Fibroblast of skin of left quadriceps (primary cell): ENCODE results near the gene SIRPB2.

Source experiments
- DNase-seq, 2 experiments: peaks; one replicate each; pipeline ENCODE4 v3.0.0-alpha.2; 2013; ENCODE audit warnings: low read depth in 2 of 2

Gene SIRPB2

GRCh38 chr20:1491281-1491840, at the start of gene SIRPB2:
Gene SIRPB2 (minus strand): TSS chr20:1491420. CDS start chr20:1491359, 61 bp downstream.
- no peak for DNase-seq

- no peak for DNase-seq
Observed at GRCh38 chr20:1539816-1540419, 48.7 kb upstream of the SIRPB2 start.

- DNase-seq: no peak
Observed at GRCh38 chr20:1538655-1539054, 47.4 kb upstream of the SIRPB2 start.

- no peak for DNase-seq
Observed at GRCh38 chr20:1537731-1538058, 46.5 kb upstream of the SIRPB2 start.

- DNase-seq: no peak
Observed at GRCh38 chr20:1536893-1537730, 45.9 kb upstream of the SIRPB2 start.

GRCh38 chr20:1535420-1536175, 44.4 kb upstream of the SIRPB2 start:
- no peak for DNase-seq

- DNase-seq: no peak
Observed at GRCh38 chr20:1534526-1534925, 43.3 kb upstream of the SIRPB2 start.

GRCh38 chr20:1533059-1533458, 41.8 kb upstream of the SIRPB2 start:
- DNase-seq: no peak

- no peak for DNase-seq
Observed at GRCh38 chr20:1528811-1529210, 37.6 kb upstream of the SIRPB2 start.

- DNase-seq: no peak
Observed at GRCh38 chr20:1527923-1528322, 36.7 kb upstream of the SIRPB2 start.

GRCh38 chr20:1526896-1527295, 35.7 kb upstream of the SIRPB2 start:
- no peak for DNase-seq

GRCh38 chr20:1526310-1526709, 35.1 kb upstream of the SIRPB2 start:
- no peak for DNase-seq

- no peak for DNase-seq
Observed at GRCh38 chr20:1524004-1524403, 32.8 kb upstream of the SIRPB2 start.

- DNase-seq: no peak
Observed at GRCh38 chr20:1517010-1517409, 25.8 kb upstream of the SIRPB2 start.

GRCh38 chr20:1513801-1514200, 22.6 kb upstream of the SIRPB2 start:
- DNase-seq: no peak

- no peak for DNase-seq
Observed at GRCh38 chr20:1509237-1509636, 18.0 kb upstream of the SIRPB2 start.

GRCh38 chr20:1508574-1508973, 17.4 kb upstream of the SIRPB2 start:
- no peak for DNase-seq

GRCh38 chr20:1507276-1507675, 16.1 kb upstream of the SIRPB2 start:
- DNase-seq: no peak

GRCh38 chr20:1505871-1506270, 14.7 kb upstream of the SIRPB2 start:
- no peak for DNase-seq

GRCh38 chr20:1505361-1505760, 14.1 kb upstream of the SIRPB2 start:
- no peak for DNase-seq

- DNase-seq: peak; percentile 62 to 65
Observed at GRCh38 chr20:1503564-1504227, 12.5 kb upstream of the SIRPB2 start.

GRCh38 chr20:1500496-1500895, 9.3 kb upstream of the SIRPB2 start:
- no peak for DNase-seq
